H9 (cell line): Measurements from ENCODE around the gene PTBP2. TPM values are rescaled to one million over a fixed set of nuclear protein-coding genes. Genes with fewer than 3 reads are reported as not detected.

Source experiments
- DNase-seq: peaks from one replicate; pipeline ENCODE4 v3.0.0-alpha.2; 2017
- H2AFZ ChIP-seq: one replicate; pipeline ENCODE4 v1.6.1; 2013; ENCODE audit warnings: mild to moderate bottlenecking, low read length, control low read depth, moderate library complexity
- H2AK5ac ChIP-seq: 2 replicates; pipeline ENCODE4 v1.6.1; 2013; ENCODE audit warnings: low read length, control low read depth, mixed read lengths; ENCODE audit not compliant: insufficient read length
- H2BK120ac ChIP-seq: one replicate; pipeline ENCODE4 v1.6.1; 2013; ENCODE audit warnings: low read depth, mild to moderate bottlenecking, low read length, control low read depth, inconsistent platforms; ENCODE audit not compliant: poor library complexity, severe bottlenecking
- H2BK12ac ChIP-seq: 2 replicates; pipeline ENCODE4 v1.6.1; 2013; ENCODE audit warnings: low read length, control low read depth, mixed read lengths, low read depth; ENCODE audit not compliant: insufficient read length
- H2BK15ac ChIP-seq: 2 replicates; pipeline ENCODE4 v1.6.1; 2013; ENCODE audit warnings: low read depth, low read length, control low read depth
- H2BK20ac ChIP-seq: one replicate; pipeline ENCODE4 v1.6.1; 2013; ENCODE audit warnings: low read depth, mild to moderate bottlenecking, low read length, control low read depth, inconsistent platforms; ENCODE audit not compliant: poor library complexity, severe bottlenecking
- H2BK5ac ChIP-seq: 2 replicates; pipeline ENCODE4 v1.6.1; 2013; ENCODE audit warnings: low read length, control low read depth, mixed read lengths; ENCODE audit not compliant: insufficient read length
- H3K14ac ChIP-seq: 2 replicates; pipeline ENCODE4 v1.6.1; 2013; ENCODE audit warnings: low read length, control low read depth; ENCODE audit not compliant: insufficient read depth
- H3K18ac ChIP-seq: 2 replicates; pipeline ENCODE4 v1.6.1; 2013; ENCODE audit warnings: low read depth, mild to moderate bottlenecking, mixed read lengths, low read length, control low read depth; ENCODE audit not compliant: insufficient read length
- H3K23ac ChIP-seq: 2 replicates; pipeline ENCODE4 v1.6.1; 2013; ENCODE audit warnings: low read length, control low read depth, mixed read lengths, low read depth; ENCODE audit not compliant: insufficient read length
- H3K23me2 ChIP-seq: 2 replicates; pipeline ENCODE4 v1.6.1; 2013; ENCODE audit warnings: low read depth, mild to moderate bottlenecking, mixed read lengths, low read length, control low read depth; ENCODE audit not compliant: insufficient read length, poor library complexity, severe bottlenecking
- H3K27ac ChIP-seq: 2 replicates; pipeline ENCODE4 v1.5.1; 2013; ENCODE audit warnings: low read length, control low read depth, mixed read lengths, low read depth; ENCODE audit not compliant: insufficient read length
- H3K27me3 ChIP-seq: 2 replicates; pipeline ENCODE4 v1.6.1; 2013; ENCODE audit warnings: low read length, control low read depth, inconsistent platforms; ENCODE audit not compliant: insufficient read depth
- H3K4ac ChIP-seq: 2 replicates; pipeline ENCODE4 v1.6.1; 2013; ENCODE audit warnings: low read depth, mild to moderate bottlenecking, control low read depth, inconsistent platforms, low read length, moderate library complexity
- H3K4me1 ChIP-seq: 2 replicates; pipeline ENCODE4 v1.6.1; 2013; ENCODE audit warnings: low read length, control low read depth, inconsistent platforms; ENCODE audit not compliant: insufficient read depth
- H3K4me2 ChIP-seq: 2 replicates; pipeline ENCODE4 v1.6.1; 2013; ENCODE audit warnings: low read length, control low read depth, mixed read lengths; ENCODE audit not compliant: insufficient read length, insufficient read depth
- H3K56ac ChIP-seq: 2 replicates; pipeline ENCODE4 v1.6.1; 2013; ENCODE audit warnings: low read depth, mild to moderate bottlenecking, mixed read lengths, low read length, control low read depth; ENCODE audit not compliant: insufficient read length
- H3K79me1 ChIP-seq: 2 replicates; pipeline ENCODE4 v1.6.1; 2013; ENCODE audit warnings: low read depth, mild to moderate bottlenecking, moderate library complexity, low read length, control low read depth, inconsistent platforms; ENCODE audit not compliant: insufficient read depth, poor library complexity, severe bottlenecking
- H3K79me2 ChIP-seq: 2 replicates; pipeline ENCODE4 v1.6.1; 2013; ENCODE audit warnings: low read length, control low read depth, inconsistent platforms; ENCODE audit not compliant: insufficient read depth
- H3K9ac ChIP-seq: 2 replicates; pipeline ENCODE4 v1.6.1; 2013; ENCODE audit warnings: low read length, control low read depth, mixed read lengths; ENCODE audit not compliant: insufficient read length; ENCODE audit errors: extremely low read depth
- H3K9me3 ChIP-seq: one replicate; pipeline ENCODE4 v1.6.1; 2013; ENCODE audit warnings: low read depth, low read length, inconsistent platforms; ENCODE audit not compliant: control insufficient read depth
- H3T11ph ChIP-seq: one replicate; pipeline ENCODE4 v1.6.1; 2013; ENCODE audit warnings: mild to moderate bottlenecking, low read length, control low read depth, inconsistent platforms
- H4K20me1 ChIP-seq: one replicate; pipeline ENCODE4 v1.6.1; 2013; ENCODE audit not compliant: control insufficient read depth, insufficient read length, insufficient read depth
- H4K5ac ChIP-seq: 2 replicates; pipeline ENCODE4 v1.6.1; 2013; ENCODE audit warnings: low read depth, mild to moderate bottlenecking, mixed read lengths, low read length, control low read depth; ENCODE audit not compliant: insufficient read length
- H4K8ac ChIP-seq: replicated peaks from 2 replicates; pipeline ENCODE4 v1.6.1; 2013; ENCODE audit warnings: low read length, control low read depth, mixed read lengths, low read depth; ENCODE audit not compliant: insufficient read length
- H4K91ac ChIP-seq: 2 replicates; pipeline ENCODE4 v1.6.1; 2013; ENCODE audit warnings: low read depth, mild to moderate bottlenecking, moderate library complexity, mixed read lengths, low read length, control low read depth; ENCODE audit not compliant: insufficient read length
- H3K27ac Mint-ChIP-seq, 3 experiments: 2 replicates in 2 of 3; 3 replicates in 1 of 3; pipeline ENCODE4 v1.8.0; 2020 to 2021; ENCODE audit warnings: mixed read lengths in 3 of 3, mild to moderate bottlenecking in 1 of 3, moderate library complexity in 1 of 3
- H3K27me3 Mint-ChIP-seq: 2 replicates; pipeline ENCODE4 v1.8.0; 2021; ENCODE audit warnings: low read depth, mild to moderate bottlenecking, moderate library complexity, mixed read lengths
- H3K36me3 Mint-ChIP-seq, 3 experiments: 2 replicates in 2 of 3; 3 replicates in 1 of 3; pipeline ENCODE4 v1.8.0; 2020 to 2021; ENCODE audit warnings: low read depth in 3 of 3, mixed read lengths in 3 of 3; ENCODE audit not compliant: insufficient read depth in 1 of 3
- H3K4me1 Mint-ChIP-seq, 2 experiments: 2 replicates each; pipeline ENCODE4 v1.8.0; 2020; ENCODE audit warnings: mixed read lengths in 2 of 2
- H3K4me3 Mint-ChIP-seq, 2 experiments: 2 replicates in 1 of 2; 3 replicates in 1 of 2; pipeline ENCODE4 v1.8.0; 2020 to 2021; ENCODE audit warnings: mild to moderate bottlenecking in 2 of 2, mixed read lengths in 2 of 2, moderate library complexity in 1 of 2
- H3K9me3 Mint-ChIP-seq, 2 experiments: 2 replicates in 1 of 2; 3 replicates in 1 of 2; pipeline ENCODE4 v1.8.0; 2020; ENCODE audit warnings: mild to moderate bottlenecking in 2 of 2, mixed read lengths in 2 of 2, moderate library complexity in 1 of 2
- total RNA-seq: library from RNA; stranded (reverse); gene quantifications from 2 replicates; pipeline ENCODE4 v1.2.1, GENCODE V29; 2021
- TF ChIP-seq, protein P1 (sequence below): fragments of 200-600 bp; sonication (generic); conservative IDR thresholded peaks from 3 replicates; pipeline ENCODE4 v1.8.0; 2021; ENCODE audit warnings: antibody characterized with exemption, mild to moderate bottlenecking

PTBP2 gene
- total RNA-seq, 1 experiment from 2014 or later, result 75.4 TPM

DNA sequence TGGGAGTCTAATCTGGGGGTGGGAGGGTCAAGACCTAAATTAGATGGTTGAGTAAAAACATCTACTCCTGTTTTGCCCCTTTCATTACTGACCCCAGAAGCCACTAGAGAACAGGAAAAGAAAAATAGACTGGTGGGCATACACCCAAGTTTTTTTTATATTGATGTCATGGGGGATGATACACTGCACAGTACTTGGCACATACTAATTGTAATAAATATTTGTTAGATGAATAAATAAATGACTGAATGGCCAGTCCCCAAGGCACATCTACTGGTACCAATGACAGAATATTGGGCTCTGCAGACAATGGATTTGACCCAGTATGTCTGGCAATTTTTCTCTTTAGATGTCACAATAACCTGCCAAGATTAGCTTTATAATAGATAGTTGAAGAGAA, 36.8 kb upstream of the PTBP2 start:
- Histone ChIP-seq H3K27me3 (no peaks in the 10 kb centered on the region), H3K23me2 (no peaks in the 10 kb centered on the region), H3K79me1 (no peaks in the 10 kb centered on the region), H3K9ac (no peak overlapping the region), H2AFZ (no peak overlapping the region), H3K79me2 (no peaks in the 10 kb centered on the region), H2BK5ac (no peak overlapping the region), H2BK12ac (no peak overlapping the region), H3K23ac (no peak overlapping the region), H3K56ac (no peak overlapping the region), H2BK120ac (no peak overlapping the region), H3K9me3 (no peaks in the 10 kb centered on the region), H4K5ac (no peak overlapping the region), H3K4ac (no peak overlapping the region), H3K18ac (no peak overlapping the region), H2BK15ac (no peak overlapping the region), H3K4me2 (no peak overlapping the region), H3K27ac (no peak overlapping the region), H3T11ph (no peak overlapping the region), H3K14ac (no peak overlapping the region), H2AK5ac (no peak overlapping the region), H4K20me1 (no peaks in the 10 kb centered on the region), H4K8ac (no peak overlapping the region), H2BK20ac (no peak overlapping the region), H3K4me1 (no peaks in the 10 kb centered on the region), H4K91ac (no peak overlapping the region)
- Mint-ChIP-seq H3K4me3 (no peak overlapping the region), H3K27me3 (no peaks in the 10 kb centered on the region), H3K36me3 (no peaks in the 10 kb centered on the region; a peak in 3 of 7 replicates), H3K9me3 (0 out of 5 replicates have a peak, but pooled peaks cover 0 to 4% of the 10 kb centered on the region in 2 experiments), H3K27ac (no peak overlapping the region), H3K4me1 (peaks cover 7 to 9% of the 10 kb centered on the region in 2 experiments)
- no peak for DNase-seq
- TF ChIP-seq, protein P1, sequence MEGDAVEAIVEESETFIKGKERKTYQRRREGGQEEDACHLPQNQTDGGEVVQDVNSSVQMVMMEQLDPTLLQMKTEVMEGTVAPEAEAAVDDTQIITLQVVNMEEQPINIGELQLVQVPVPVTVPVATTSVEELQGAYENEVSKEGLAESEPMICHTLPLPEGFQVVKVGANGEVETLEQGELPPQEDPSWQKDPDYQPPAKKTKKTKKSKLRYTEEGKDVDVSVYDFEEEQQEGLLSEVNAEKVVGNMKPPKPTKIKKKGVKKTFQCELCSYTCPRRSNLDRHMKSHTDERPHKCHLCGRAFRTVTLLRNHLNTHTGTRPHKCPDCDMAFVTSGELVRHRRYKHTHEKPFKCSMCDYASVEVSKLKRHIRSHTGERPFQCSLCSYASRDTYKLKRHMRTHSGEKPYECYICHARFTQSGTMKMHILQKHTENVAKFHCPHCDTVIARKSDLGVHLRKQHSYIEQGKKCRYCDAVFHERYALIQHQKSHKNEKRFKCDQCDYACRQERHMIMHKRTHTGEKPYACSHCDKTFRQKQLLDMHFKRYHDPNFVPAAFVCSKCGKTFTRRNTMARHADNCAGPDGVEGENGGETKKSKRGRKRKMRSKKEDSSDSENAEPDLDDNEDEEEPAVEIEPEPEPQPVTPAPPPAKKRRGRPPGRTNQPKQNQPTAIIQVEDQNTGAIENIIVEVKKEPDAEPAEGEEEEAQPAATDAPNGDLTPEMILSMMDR, result no peak
